Measurements from ENCODE around the gene PCSK1N. TPM values are rescaled to one million over a fixed set of nuclear protein-coding genes. Genes with fewer than 3 reads are reported as not detected.

The PCSK1N gene
- total and polyA plus RNA-seq, 12 donors: 0.03 to 0.78 (median 0.38) TPM; not detected in 6

DNA sequence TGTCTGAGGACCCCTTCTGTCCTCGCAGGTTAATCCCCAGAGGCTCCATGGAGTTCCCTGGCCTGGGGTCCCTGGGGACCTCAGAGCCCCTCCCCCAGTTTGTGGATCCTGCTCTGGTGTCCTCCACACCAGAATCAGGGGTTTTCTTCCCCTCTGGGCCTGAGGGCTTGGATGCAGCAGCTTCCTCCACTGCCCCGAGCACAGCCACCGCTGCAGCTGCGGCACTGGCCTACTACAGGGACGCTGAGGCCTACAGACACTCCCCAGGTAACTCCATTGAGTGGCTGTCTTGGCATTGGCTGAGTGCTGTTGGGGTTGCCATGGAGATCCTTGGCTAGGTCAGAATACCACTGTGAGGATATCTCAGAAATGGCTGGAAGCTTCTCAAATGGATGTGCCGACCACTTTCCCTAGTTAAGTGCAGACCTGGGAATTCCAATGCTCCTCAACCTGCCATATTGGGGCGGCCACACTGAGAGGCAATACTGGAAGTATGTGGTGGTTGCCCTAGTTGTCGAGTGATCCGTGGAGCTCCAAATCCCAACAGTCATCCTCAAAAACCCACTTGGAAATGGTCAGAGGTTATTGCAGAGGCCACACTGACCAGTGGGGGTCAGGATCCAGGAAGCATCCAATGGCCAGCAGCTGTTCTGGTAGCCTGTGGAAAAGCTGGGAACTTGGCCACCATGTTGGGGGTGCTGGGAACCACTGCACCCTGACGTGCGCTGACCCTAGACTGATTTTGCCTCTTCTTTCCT is 44.2 kb downstream of the PCSK1N start:
- no peak overlapping the region for H3K4me3 ChIP-seq
- no peaks in the 10 kb centered on the region for H3K36me3 ChIP-seq
- no peaks in the 10 kb centered on the region for H3K4me1 ChIP-seq
- DNase-seq (no peak), ATAC-seq (no peak)
- 82 to 87% methylated on average over 11 of the region's 11 CpGs for WGBS, 2 donors
- no peak overlapping the region for H3K27ac ChIP-seq
- H3K9me3 ChIP-seq: no peaks in the 10 kb centered on the region
- TF ChIP-seq, protein P1, sequence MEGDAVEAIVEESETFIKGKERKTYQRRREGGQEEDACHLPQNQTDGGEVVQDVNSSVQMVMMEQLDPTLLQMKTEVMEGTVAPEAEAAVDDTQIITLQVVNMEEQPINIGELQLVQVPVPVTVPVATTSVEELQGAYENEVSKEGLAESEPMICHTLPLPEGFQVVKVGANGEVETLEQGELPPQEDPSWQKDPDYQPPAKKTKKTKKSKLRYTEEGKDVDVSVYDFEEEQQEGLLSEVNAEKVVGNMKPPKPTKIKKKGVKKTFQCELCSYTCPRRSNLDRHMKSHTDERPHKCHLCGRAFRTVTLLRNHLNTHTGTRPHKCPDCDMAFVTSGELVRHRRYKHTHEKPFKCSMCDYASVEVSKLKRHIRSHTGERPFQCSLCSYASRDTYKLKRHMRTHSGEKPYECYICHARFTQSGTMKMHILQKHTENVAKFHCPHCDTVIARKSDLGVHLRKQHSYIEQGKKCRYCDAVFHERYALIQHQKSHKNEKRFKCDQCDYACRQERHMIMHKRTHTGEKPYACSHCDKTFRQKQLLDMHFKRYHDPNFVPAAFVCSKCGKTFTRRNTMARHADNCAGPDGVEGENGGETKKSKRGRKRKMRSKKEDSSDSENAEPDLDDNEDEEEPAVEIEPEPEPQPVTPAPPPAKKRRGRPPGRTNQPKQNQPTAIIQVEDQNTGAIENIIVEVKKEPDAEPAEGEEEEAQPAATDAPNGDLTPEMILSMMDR (IDR thresholded peaks at IDR 0.05): no peak
- intact Hi-C loops (cut with DNase I): loop anchor here in 1 of 10 donors (10.0 kb wide), 1 partner anchor 96 kb away; the partner anchor contains the start of gene SUV39H1
- H3K27me3 ChIP-seq: peaks cover 0 to 23% (median 0%) of the 10 kb centered on the region in 7 donors

- no peak for ATAC-seq
- WGBS, 2 donors: 50 to 56% methylated on average over 5 of the region's 5 CpGs
These were observed 44.9 kb downstream of the PCSK1N start for GRCh38 chrX:48790477-48790876.

DNA sequence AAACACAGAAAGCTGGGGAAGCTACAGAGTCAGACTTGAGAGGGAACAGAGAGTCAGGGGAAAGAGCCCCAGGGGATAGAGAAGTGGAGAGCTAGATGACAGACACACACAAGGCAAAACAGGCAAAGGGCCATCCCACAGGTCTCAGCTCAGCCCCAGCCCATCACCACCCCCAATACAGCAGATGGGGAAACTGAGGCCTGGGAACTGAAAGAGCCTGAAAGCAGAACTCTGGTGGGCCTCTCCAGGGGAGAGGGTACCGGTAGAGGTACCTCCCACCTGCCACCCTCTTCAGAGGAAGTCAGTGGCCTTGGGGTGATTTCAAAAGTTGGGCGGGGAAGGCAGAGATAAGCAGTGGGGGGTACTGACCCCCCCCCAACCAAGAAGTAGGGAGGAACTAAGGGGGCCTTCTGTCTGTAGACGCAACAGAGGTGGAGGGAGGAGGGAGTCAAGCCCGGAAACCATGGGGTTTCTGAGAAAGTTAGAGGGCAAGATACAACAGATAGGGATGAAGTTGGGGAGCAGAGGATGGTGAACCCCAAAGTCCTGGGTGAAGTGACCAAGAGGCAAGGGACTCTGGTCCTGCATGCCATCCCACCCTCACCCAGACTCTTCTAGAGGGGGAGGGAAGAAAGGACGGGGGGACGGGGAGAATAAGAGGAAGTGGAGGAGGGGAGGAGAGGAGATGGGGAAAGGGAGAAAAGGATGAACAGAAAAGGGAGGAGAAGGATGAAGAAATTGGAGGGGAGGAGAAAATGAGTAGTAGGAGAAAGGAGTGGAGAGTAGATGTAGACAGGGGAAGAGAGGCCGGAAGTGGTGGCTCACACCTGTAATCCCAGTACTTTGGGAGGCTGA is 45.8 kb downstream of the PCSK1N start:
- Histone ChIP-seq H3K4me3 (no peak overlapping the region), H3K27me3 (peaks cover 0 to 23% (median 0%) of the 10 kb centered on the region in 7 donors), H3K36me3 (no peaks in the 10 kb centered on the region), H3K27ac (no peak overlapping the region), H3K4me1 (no peaks in the 10 kb centered on the region), H3K9me3 (no peaks in the 10 kb centered on the region)
- ATAC-seq (no peak), DNase-seq (no peak)
- WGBS, 2 donors: 61 to 74% methylated on average over 6 to 7 of the region's 7 CpGs
- intact Hi-C loops (cut with DNase I): loop anchor here in 1 of 10 donors (10.0 kb wide), 1 partner anchor 95 kb away; the partner anchor contains the start of gene SUV39H1
- TF ChIP-seq, protein P1 (IDR thresholded peaks at IDR 0.05): no peak

More at GRCh38 chrX:48790477-48790876, 44.9 kb downstream of the PCSK1N start:
- intact Hi-C loops (cut with DNase I): loop anchor here in 1 of 10 donors (10.0 kb wide), 1 partner anchor 96 kb away; the partner anchor contains the start of gene SUV39H1
- H3K36me3 ChIP-seq: no peaks in the 10 kb centered on the region
- TF ChIP-seq, protein P1 (IDR thresholded peaks at IDR 0.05): no peak
- H3K27me3 ChIP-seq: peaks cover 0 to 23% (median 0%) of the 10 kb centered on the region in 7 donors
- H3K4me1 ChIP-seq: no peaks in the 10 kb centered on the region
- no peak overlapping the region for H3K4me3 ChIP-seq
- no peak for DNase-seq
- H3K9me3 ChIP-seq: no peaks in the 10 kb centered on the region
- no peak overlapping the region for H3K27ac ChIP-seq

Data from heart right ventricle (tissue), 16 donors.